ENCODE results near the gene DDRGK1. TPM values are rescaled to one million over a fixed set of nuclear protein-coding genes. Genes with fewer than 3 reads are reported as not detected.

DDRGK1 gene
- total RNA-seq: 10 to 100 TPM; 78.5 to 87.1 TPM

- Mint-ChIP-seq H3K27me3 (no peaks in the 10 kb centered on the region), H3K9me3 (no peaks in the 10 kb centered on the region), H3K27ac (peak within 1 kb of the TSS; percentile 97 to 99), H3K4me3 (peak within 1 kb of the TSS; percentile 96), H3K4me1 (ENCODE audit: low read depth in 2 of 2) (peaks cover 20 to 26% of the 10 kb centered on the region in 2 donors), H3K36me3 (no peaks in the 10 kb centered on the region)
- peak; percentile 89 to 93 for ATAC-seq
- peak; percentile 91 for DNase-seq (ENCODE audit: low spot score)
Observed at GRCh38 chr20:3204124-3204794, at the start of gene DDRGK1. Gene DDRGK1 (minus strand): TSS chr20:3204682. CDS start chr20:3204627, 55 bp downstream.

DNA sequence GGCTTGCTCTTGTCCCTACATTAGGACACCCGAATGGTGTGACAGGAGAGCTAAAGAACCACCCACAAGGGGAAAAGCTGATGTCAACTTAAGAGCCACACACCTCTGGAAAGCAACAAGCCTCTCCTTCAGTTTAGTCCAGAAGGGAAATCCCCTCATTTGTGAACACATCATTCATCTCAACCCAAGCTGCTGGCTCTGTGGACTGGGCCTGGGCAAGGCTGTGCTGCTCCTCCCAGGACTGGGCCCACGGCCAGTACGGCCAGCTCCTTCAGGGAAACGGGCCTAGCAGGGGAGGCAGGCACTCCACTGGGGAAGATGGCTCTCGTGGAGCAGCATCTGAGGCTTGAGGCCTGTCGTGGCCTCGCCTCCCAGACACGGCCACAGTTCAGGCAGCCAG is 47.3 kb upstream of the DDRGK1 start:
- Mint-ChIP-seq H3K4me1 (ENCODE audit: low read depth in 2 of 2) (no peaks in the 10 kb centered on the region), H3K36me3 (no peaks in the 10 kb centered on the region), H3K4me3 (no peak overlapping the region), H3K9me3 (no peaks in the 10 kb centered on the region), H3K27ac (no peak overlapping the region), H3K27me3 (peaks cover 0 to 9% of the 10 kb centered on the region in 2 donors)
- ATAC-seq (no peak), DNase-seq (ENCODE audit: low spot score) (no peak)

GRCh38 chr20:3250091-3250504 is 45.6 kb upstream of the DDRGK1 start:
- Mint-ChIP-seq H3K4me1 (ENCODE audit: low read depth in 2 of 2) (no peaks in the 10 kb centered on the region), H3K36me3 (no peaks in the 10 kb centered on the region), H3K4me3 (no peak overlapping the region), H3K27ac (no peak overlapping the region), H3K27me3 (peaks cover 0 to 14% of the 10 kb centered on the region in 2 donors), H3K9me3 (no peaks in the 10 kb centered on the region)
- no peak for DNase-seq (ENCODE audit: low spot score)
- ATAC-seq: no peak

- ATAC-seq (peak in 1 of 2 donors; percentile 50), DNase-seq (ENCODE audit: low spot score) (peak; percentile 46)
- Mint-ChIP-seq H3K9me3 (no peaks in the 10 kb centered on the region), H3K4me3 (no peak overlapping the region), H3K27ac (no peak overlapping the region), H3K27me3 (peaks cover 0 to 14% of the 10 kb centered on the region in 2 donors), H3K4me1 (ENCODE audit: low read depth in 2 of 2) (no peaks in the 10 kb centered on the region), H3K36me3 (no peaks in the 10 kb centered on the region)
Observed at GRCh38 chr20:3248993-3249347, 44.5 kb upstream of the DDRGK1 start.

DNA sequence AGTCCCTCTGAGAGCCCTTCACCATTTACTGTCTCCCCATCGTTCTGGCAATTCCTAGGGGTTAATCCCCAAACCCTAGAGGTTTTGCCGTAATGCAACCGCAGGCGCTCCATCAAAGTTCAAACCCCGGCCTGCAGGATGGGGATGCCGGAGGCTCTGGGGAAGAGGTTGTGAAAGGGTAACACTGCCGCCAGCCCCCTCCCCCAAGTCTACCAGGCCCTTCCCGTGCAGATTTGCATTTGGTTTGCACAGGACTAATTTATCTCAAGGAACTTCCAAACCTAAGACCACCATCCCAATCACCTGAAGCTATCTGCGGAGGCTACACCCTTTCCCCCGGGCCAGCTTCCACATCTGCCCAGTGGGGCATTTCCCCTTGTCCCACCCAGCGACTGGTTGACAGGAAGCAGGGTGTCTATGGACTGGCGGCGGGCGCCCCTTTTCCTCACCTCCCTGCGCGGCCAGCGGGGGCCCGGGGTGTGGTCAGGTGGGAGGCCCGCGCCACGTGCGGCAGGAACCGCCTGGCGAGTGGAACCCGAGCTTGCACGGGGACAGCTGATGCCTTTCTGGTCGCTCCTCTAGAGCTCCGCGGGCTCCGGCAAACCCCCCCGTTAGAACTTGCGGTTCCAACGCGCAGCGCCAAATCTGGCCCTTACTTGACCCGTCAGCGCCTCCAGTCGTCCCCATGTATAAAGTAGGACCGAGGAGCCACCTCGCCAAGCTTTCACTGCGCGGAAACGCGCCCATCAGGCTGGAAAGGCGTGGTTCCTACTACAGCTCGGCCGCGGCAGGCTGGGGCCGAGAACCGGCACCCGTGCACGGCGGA is 43.9 kb upstream of the DDRGK1 start:
- Mint-ChIP-seq H3K27me3 (peaks cover 0 to 14% of the 10 kb centered on the region in 2 donors), H3K4me3 (no peak overlapping the region), H3K4me1 (ENCODE audit: low read depth in 2 of 2) (no peaks in the 10 kb centered on the region), H3K9me3 (no peaks in the 10 kb centered on the region), H3K36me3 (no peaks in the 10 kb centered on the region), H3K27ac (no peak overlapping the region)
- DNase-seq (ENCODE audit: low spot score) (peak; percentile 56), ATAC-seq (peak; percentile 63)

GRCh38 chr20:3247638-3248037 is 43.2 kb upstream of the DDRGK1 start:
- Mint-ChIP-seq H3K9me3 (no peaks in the 10 kb centered on the region), H3K27ac (no peak overlapping the region), H3K27me3 (peaks cover 1 to 14% of the 10 kb centered on the region in 2 donors), H3K36me3 (no peaks in the 10 kb centered on the region), H3K4me1 (ENCODE audit: low read depth in 2 of 2) (no peaks in the 10 kb centered on the region), H3K4me3 (no peak overlapping the region)
- ATAC-seq: no peak
- no peak for DNase-seq (ENCODE audit: low spot score)

GRCh38 chr20:3246682-3247081 is 42.2 kb upstream of the DDRGK1 start:
- ATAC-seq (no peak), DNase-seq (ENCODE audit: low spot score) (no peak)
- Mint-ChIP-seq H3K4me1 (ENCODE audit: low read depth in 2 of 2) (no peaks in the 10 kb centered on the region), H3K9me3 (no peaks in the 10 kb centered on the region), H3K27me3 (peaks cover 11 to 21% of the 10 kb centered on the region in 2 donors), H3K36me3 (no peaks in the 10 kb centered on the region), H3K27ac (no peak overlapping the region), H3K4me3 (no peak overlapping the region)

DNA sequence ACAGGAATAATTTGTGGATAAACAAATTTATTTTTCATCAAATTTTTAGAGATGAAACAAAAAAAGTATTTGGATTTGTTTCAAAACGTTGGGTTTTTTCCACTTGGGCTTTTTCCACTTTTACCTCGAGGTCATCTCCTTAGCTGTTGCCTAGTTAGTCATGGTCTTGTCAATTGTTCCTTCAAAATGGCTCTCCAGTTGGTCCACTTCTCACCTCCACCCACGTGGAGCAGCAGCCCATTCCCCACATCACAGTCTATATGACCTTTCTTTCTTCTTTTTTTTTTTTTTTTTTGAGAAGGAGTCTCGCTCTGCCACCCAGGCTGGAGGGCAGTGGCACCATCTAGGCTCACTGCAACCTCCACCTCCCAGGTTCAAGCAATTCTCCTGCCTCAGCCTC is 41.2 kb upstream of the DDRGK1 start:
- Mint-ChIP-seq H3K4me3 (no peak overlapping the region), H3K36me3 (no peaks in the 10 kb centered on the region), H3K4me1 (ENCODE audit: low read depth in 2 of 2) (no peaks in the 10 kb centered on the region), H3K27ac (no peak overlapping the region), H3K27me3 (peaks cover 16 to 28% of the 10 kb centered on the region in 2 donors), H3K9me3 (no peaks in the 10 kb centered on the region)
- no peak for ATAC-seq
- DNase-seq (ENCODE audit: low spot score): no peak

GRCh38 chr20:3245156-3245555 is 40.7 kb upstream of the DDRGK1 start:
- no peak for ATAC-seq
- no peak overlapping the region for H3K27ac Mint-ChIP-seq
- H3K27me3 Mint-ChIP-seq: peaks cover 18 to 24% of the 10 kb centered on the region in 2 donors
- H3K4me3 Mint-ChIP-seq: no peak overlapping the region
- no peaks in the 10 kb centered on the region for H3K9me3 Mint-ChIP-seq
- H3K36me3 Mint-ChIP-seq: no peaks in the 10 kb centered on the region
- H3K4me1 Mint-ChIP-seq (ENCODE audit: low read depth in 2 of 2): no peaks in the 10 kb centered on the region
- DNase-seq (ENCODE audit: low spot score): no peak

DNA sequence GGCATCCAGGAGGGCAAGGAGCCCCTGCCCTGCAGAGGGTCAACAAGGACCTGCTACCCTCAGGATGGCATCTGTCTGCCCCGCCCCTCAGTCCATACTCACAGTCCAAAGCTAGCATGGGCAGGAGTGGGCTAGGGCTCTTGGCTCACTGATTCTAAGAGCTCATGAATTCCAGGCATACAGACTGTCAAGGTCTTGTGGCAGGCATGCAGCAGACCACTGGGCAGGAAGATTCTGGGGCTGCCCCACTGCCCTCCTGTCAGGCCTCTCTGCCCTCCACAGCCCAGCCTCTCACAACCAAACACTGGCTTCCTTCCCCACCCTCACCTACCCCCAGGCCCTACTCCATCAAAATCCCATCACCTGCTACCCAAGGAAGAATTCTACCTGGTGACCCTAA is 40.1 kb upstream of the DDRGK1 start:
- Mint-ChIP-seq H3K4me1 (ENCODE audit: low read depth in 2 of 2) (peaks cover 5% of the 10 kb centered on the region in 2 donors), H3K36me3 (no peaks in the 10 kb centered on the region), H3K27me3 (peaks cover 18 to 25% of the 10 kb centered on the region in 2 donors), H3K4me3 (no peak overlapping the region), H3K9me3 (no peaks in the 10 kb centered on the region), H3K27ac (no peak overlapping the region)
- no peak for DNase-seq (ENCODE audit: low spot score)
- no peak for ATAC-seq

DNA sequence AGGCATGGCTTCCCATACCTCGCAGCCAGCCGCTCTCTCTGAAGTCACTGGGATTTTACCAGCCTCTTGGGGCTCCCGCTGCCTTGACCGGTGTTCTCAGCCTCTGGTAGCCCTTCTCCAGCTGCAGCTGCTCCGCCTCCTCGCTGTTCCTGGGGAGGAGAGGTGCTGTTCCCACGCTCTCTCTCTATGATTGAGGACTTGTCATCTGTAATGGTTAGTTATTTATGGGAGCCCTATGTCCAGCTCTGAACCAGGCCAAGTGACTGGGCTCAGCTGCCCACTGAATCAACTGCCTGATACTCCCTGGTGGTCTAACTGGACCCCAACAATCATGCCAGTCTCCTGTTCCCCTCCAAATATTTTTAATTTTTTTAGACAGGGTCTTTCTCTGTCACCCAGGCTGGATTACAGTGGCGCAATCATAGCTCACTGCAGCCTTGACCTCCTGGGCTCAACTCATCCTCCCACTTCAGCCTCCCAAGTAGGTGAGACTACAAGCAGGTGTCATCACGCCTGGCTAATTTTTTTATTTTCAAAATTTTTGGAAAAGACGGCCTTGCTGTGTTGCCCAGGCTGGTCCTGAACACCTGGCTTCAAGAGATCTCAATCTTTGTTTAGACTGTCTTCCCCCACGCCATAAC is 39.4 kb upstream of the DDRGK1 start:
- Mint-ChIP-seq H3K9me3 (no peaks in the 10 kb centered on the region), H3K27me3 (peaks cover 18 to 27% of the 10 kb centered on the region in 2 donors), H3K4me1 (ENCODE audit: low read depth in 2 of 2) (peaks cover 7% of the 10 kb centered on the region in 2 donors), H3K36me3 (no peaks in the 10 kb centered on the region), H3K4me3 (no peak overlapping the region), H3K27ac (no peak overlapping the region)
- no peak for ATAC-seq
- no peak for DNase-seq (ENCODE audit: low spot score)

GRCh38 chr20:3242172-3242692 is 37.8 kb upstream of the DDRGK1 start:
- ATAC-seq (no peak), DNase-seq (ENCODE audit: low spot score) (no peak)
- Mint-ChIP-seq H3K27me3 (peaks cover 18 to 25% of the 10 kb centered on the region in 2 donors), H3K4me3 (no peak overlapping the region), H3K4me1 (ENCODE audit: low read depth in 2 of 2) (peaks cover 7% of the 10 kb centered on the region in 2 donors), H3K27ac (no peak overlapping the region), H3K9me3 (no peaks in the 10 kb centered on the region), H3K36me3 (no peaks in the 10 kb centered on the region)

DNA sequence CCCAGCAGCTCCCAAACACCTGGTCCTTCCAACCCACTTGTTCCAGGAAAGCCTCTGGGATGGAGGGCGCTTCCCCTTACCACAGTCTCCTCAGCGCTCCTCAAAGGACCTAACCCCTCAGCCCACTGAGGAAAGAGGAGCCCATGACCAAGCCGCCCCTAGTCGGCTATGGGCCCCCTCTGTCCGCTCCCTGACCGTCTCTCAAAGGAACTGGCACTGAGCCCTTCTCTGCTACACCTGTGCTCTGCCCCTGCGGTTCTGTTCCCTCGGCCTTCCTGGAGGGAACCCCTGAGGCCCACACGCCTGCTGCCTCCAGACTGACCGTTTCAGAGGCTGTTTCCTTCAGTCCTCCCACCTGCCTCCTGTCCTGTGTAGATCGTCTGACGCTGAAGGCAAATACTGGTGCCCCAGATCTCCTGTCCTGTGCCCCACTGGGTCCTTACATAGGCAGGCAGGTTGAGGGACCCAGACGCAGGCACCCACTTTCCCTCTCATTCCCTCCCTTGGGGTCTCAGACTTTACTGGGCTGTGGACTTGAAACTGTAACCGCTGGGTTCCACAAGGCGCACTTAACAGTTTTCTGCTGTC is 36.4 kb upstream of the DDRGK1 start:
- Mint-ChIP-seq H3K27me3 (peaks cover 27 to 30% of the 10 kb centered on the region in 2 donors), H3K27ac (no peak overlapping the region), H3K4me3 (peak overlapping the region; percentile 47), H3K9me3 (no peaks in the 10 kb centered on the region), H3K36me3 (no peaks in the 10 kb centered on the region), H3K4me1 (ENCODE audit: low read depth in 2 of 2) (peaks cover 7% of the 10 kb centered on the region in 2 donors)
- DNase-seq (ENCODE audit: low spot score) (no peak), ATAC-seq (no peak)

Measured in natural killer cell treated with Interleukin-12 subunit alpha and Interleukin-12 subunit beta and Interleukin-15 and Interleukin-18, amount 100 ng/mL, for 72 hours (primary cell).